ENCODE measurements around the gene EVX1. TPM values are rescaled to one million over a fixed set of nuclear protein-coding genes. Genes with fewer than 3 reads are reported as not detected.

Gene EVX1
- total RNA-seq, 1 experiment from 2014 or later: not detected

DNA sequence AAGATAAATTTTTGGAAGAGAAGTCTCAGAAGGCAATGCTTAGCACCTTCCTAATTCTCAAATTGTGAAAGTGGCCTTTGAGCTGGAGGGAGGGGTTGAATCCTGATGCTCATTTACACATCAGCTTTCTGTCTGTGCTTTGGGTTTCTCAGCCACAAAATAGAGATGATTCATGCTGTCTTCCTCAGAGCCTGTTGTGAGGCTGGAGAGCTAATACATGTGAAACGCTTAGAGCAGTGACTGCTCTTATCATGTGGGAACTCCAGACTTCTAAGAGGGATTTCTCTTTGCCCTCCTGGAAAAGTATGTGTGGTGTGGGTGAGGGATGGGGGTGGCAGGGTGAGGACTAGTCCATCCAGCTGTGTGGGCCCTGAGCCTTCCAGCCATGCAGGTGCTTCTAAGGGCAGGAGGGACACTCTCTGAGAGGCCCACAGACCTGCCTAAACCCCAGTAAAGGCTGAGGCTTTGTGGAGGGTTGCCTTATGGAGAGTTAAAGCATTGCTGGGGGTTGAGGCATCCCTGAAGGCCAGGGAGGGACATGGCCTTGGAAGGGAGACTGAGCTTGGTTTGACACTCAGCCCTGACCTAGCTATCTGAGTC is 4.8 kb upstream of the EVX1 start:
- no CpG with 5 or more reads among the region's 1 CpG for WGBS (ENCODE audit: extremely low coverage, insufficient read length, low lambda C conversion rate)
- Mint-ChIP-seq H3K4me3 (no peak overlapping the region), H3K27me3 (ENCODE audit: low read depth) (peaks cover 98% of the 10 kb centered on the region), H3K4me1 (peaks cover 35 to 43% of the 10 kb centered on the region in 2 experiments), H3K9me3 (peaks cover 2% of the 10 kb centered on the region in 2 experiments; a peak in 3 of 5 replicates), H3K27ac (no peak overlapping the region), H3K36me3 (ENCODE audit: insufficient read depth in 1 of 3, low read depth in 3 of 3) (0 out of 7 replicates have a peak, but pooled peaks cover 0 to 1% (median 0%) of the 10 kb centered on the region in 3 experiments)
- no peak for DNase-seq
- H3K27me3 ChIP-seq (ENCODE audit: insufficient read depth, low read length): peaks cover 91% of the 10 kb centered on the region
- no peak overlapping the region for H3T11ph ChIP-seq (ENCODE audit: low read length)
- TF ChIP-seq CTCF (conservative IDR thresholded peaks at IDR 0.05): no peak
- H3K18ac ChIP-seq (ENCODE audit: insufficient read length, low read depth, low read length): no peak overlapping the region
- no peak overlapping the region for H2BK120ac ChIP-seq (ENCODE audit: low read depth, low read length, poor library complexity, severe bottlenecking)
- H3K4ac ChIP-seq (ENCODE audit: low read depth, low read length): no peak overlapping the region
- no peak overlapping the region for H2AK5ac ChIP-seq (ENCODE audit: insufficient read length, low read length)
- no peak overlapping the region for H4K8ac ChIP-seq (replicated peaks; ENCODE audit: insufficient read length, low read depth, low read length)
- no peaks in the 10 kb centered on the region for H3K4me1 ChIP-seq (ENCODE audit: insufficient read depth, low read length)
- H3K27ac ChIP-seq (ENCODE audit: insufficient read length, low read depth, low read length): no peak overlapping the region
- H3K23ac ChIP-seq (ENCODE audit: insufficient read length, low read depth, low read length): no peak overlapping the region
- no peak overlapping the region for H4K91ac ChIP-seq (ENCODE audit: insufficient read length, low read depth, low read length)
- no peak overlapping the region for H2BK20ac ChIP-seq (ENCODE audit: low read depth, low read length, poor library complexity, severe bottlenecking)
- H4K5ac ChIP-seq (ENCODE audit: insufficient read length, low read depth, low read length): no peak overlapping the region
- H3K4me2 ChIP-seq (ENCODE audit: insufficient read depth, insufficient read length, low read length): no peak overlapping the region
- no peak overlapping the region for H2AFZ ChIP-seq (ENCODE audit: low read length)
- H3K14ac ChIP-seq (ENCODE audit: insufficient read depth, low read length): no peak overlapping the region
- H3K79me2 ChIP-seq (ENCODE audit: insufficient read depth, low read length): no peaks in the 10 kb centered on the region
- no peak overlapping the region for H3K9ac ChIP-seq (ENCODE audit: extremely low read depth, insufficient read length, low read length)
- no peaks in the 10 kb centered on the region for H4K20me1 ChIP-seq (ENCODE audit: control insufficient read depth, insufficient read depth, insufficient read length)
- H3K79me1 ChIP-seq (ENCODE audit: insufficient read depth, low read depth, low read length, poor library complexity, severe bottlenecking): no peaks in the 10 kb centered on the region
- H3K9me3 ChIP-seq (ENCODE audit: control insufficient read depth, low read depth, low read length): no peaks in the 10 kb centered on the region
- H2BK5ac ChIP-seq (ENCODE audit: insufficient read length, low read length): no peak overlapping the region
- H2BK15ac ChIP-seq (ENCODE audit: low read depth, low read length): no peak overlapping the region
- peaks cover 13% of the 10 kb centered on the region for H3K23me2 ChIP-seq (ENCODE audit: insufficient read length, low read depth, low read length, poor library complexity, severe bottlenecking)
- no peak overlapping the region for H3K56ac ChIP-seq (ENCODE audit: insufficient read length, low read depth, low read length)
- no peak overlapping the region for H2BK12ac ChIP-seq (ENCODE audit: insufficient read length, low read depth, low read length)
